Right lobe of liver (tissue), 6 donors: ENCODE measurements around the gene ZDHHC14. TPM values are rescaled to one million over a fixed set of nuclear protein-coding genes. Genes with fewer than 3 reads are reported as not detected.

ENCODE experiments used
- ATAC-seq, 4 donors: fragments of 200-7000 bp; cut with Tn5 transposase; one replicate each; pipeline ENCODE4 v1.9.1; 2020; ENCODE audit warnings: mild to moderate bottlenecking in 4 of 4, moderate library complexity in 4 of 4
- DNase-seq, 3 donors: peaks; one replicate each; pipeline ENCODE4 v3.0.0-alpha.2; 2020
- H3K27ac ChIP-seq, 3 donors: fragments of 200-600 bp; one replicate each; pipeline ENCODE4 v1.8.0; 2022
- H3K27me3 ChIP-seq, 2 donors: fragments of 200-600 bp; one replicate each; pipeline ENCODE4 v1.8.0; 2022
- H3K36me3 ChIP-seq, 4 donors: fragments of 200-600 bp; sonication (generic) in 1 of 4; one replicate each; pipeline versions ENCODE4 v1.5.1 to v1.8.0; 2017 to 2022; ENCODE audit warnings: control low read depth in 1 of 4
- H3K4me1 ChIP-seq, 4 donors: fragments of 200-600 bp; sonication (generic) in 1 of 4; one replicate each; pipeline versions ENCODE4 v1.5.1 to v1.8.0; 2017 to 2022; ENCODE audit warnings: control low read depth in 1 of 4
- H3K4me3 ChIP-seq, 3 donors: fragments of 200-600 bp; one replicate each; pipeline ENCODE4 v1.8.0; 2022
- H3K9me3 ChIP-seq, 4 donors: fragments of 200-600 bp; sonication (generic) in 1 of 4; one replicate each; pipeline versions ENCODE4 v1.5.1 to v1.8.0; 2017 to 2022; ENCODE audit warnings: control low read depth in 1 of 4
- CTCF ChIP-seq, 4 donors: fragments of 200-600 bp in 3 of 4; fragments of 450-650 bp in 1 of 4; IDR thresholded peaks; one replicate each; pipeline versions ENCODE4 v1.5.1 to v1.8.0; 2016 to 2022; ENCODE audit warnings: antibody characterized with exemption in 4 of 4, mild to moderate bottlenecking in 2 of 4
- POLR2A ChIP-seq: fragments of 450-650 bp; IDR thresholded peaks from one replicate; pipeline ENCODE4 v1.6.1; 2017; ENCODE audit warnings: antibody characterized with exemption, mild to moderate bottlenecking
- WGBS: methylation state at CpG from one replicate; pipeline ENCODE4 v1.1.6; 2018; ENCODE audit warnings: low coverage, low lambda C conversion rate; ENCODE audit not compliant: insufficient coverage; ENCODE audit errors: missing lambda C conversion rate; 5-methylcytosine and 5-hydroxymethylcytosine counted together
- intact Hi-C, 2 donors: fragments of 100-400 bp; cut with DNase I; formaldehyde crosslinking; loops; one replicate each; pipeline versions ENCODE4 v1.11.2 to v1.14.1; 2022
- total RNA-seq, 6 experiments: library from RNA; depleted of rRNA in 2 of 6; stranded (reverse); fragments of >200 nt in 2 of 6; fragmentation: NEBNext Ultra II Directional in 3 of 6; extraction: Animal tissue kit (Norgen Biotek cat#: 25700) in 3 of 6; gene quantifications; one replicate each; pipeline versions ENCODE4 v1.1.0 to v1.2.4, GENCODE V29; 2016 to 2023
- donor health status: DM: no; HTN: yes; CAD: no.
- donor health status: DM: no; HTN: no; CAD: no.
- donor health status: DM: no; HTN: no; CAD: no.
- donor health status: DM: no; HTN: yes; CAD: no.
- donor health status: DM: no; HTN: yes; CAD: no.

Gene ZDHHC14
- total RNA-seq, 6 experiments from 2014 or later: 7.3 to 13.0 (median 10.3) TPM

DNA sequence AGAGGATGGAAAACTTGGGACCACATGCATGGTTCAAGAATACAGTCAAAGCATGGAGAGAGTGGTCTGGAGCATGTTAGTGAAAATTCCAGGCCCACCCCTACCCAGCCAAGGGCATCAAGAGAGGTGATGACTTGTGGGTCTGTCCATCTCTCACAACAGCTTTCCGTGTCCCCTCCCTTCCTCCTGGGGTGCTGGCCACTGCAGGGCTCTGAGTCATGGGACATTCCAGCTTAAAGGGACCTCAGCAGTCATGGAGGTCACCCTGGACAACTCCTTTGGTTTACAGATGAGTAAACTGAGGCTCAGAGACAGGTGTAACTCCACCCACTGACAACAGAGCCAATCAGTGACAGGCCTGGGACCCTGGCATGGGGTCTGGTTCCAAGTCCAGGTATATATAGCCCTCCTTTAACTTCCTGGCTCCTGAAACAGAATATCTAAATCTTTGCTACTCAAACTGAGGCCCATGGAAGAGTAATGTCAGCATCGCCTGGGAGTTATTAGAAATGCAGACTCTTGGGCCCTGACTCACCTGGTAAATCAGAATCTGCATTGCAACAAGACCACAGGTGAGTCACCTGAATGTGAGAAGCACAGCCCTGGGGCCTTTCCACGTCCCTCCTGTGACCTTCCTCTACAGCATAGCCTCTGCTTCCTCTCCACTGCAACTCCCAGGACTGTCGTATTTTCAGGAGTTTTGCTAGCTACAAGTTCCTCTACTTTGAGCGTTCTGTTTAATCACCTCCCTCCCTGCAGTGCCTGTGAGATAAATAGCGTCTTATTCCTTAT, 170.2 kb downstream of the ZDHHC14 start:
- DNase-seq: no peak

GRCh38 chr6:157552081-157552747, 171.2 kb downstream of the ZDHHC14 start:
- H3K27ac ChIP-seq: no peak overlapping the region
- H3K4me3 ChIP-seq: no peak overlapping the region
- peaks cover 0 to 11% (median 5%) of the 10 kb centered on the region in 4 donors for H3K4me1 ChIP-seq
- H3K9me3 ChIP-seq: no peaks in the 10 kb centered on the region
- intact Hi-C loops: no loop called here
- no peaks in the 10 kb centered on the region for H3K36me3 ChIP-seq
- ATAC-seq (no peak), DNase-seq (no peak)
- no peak for TF ChIP-seq CTCF (IDR thresholded peaks at IDR 0.05)
- TF ChIP-seq POLR2A: no peak
- 94% methylated on average over 6 of the region's 9 CpGs for WGBS
- H3K27me3 ChIP-seq: no peaks in the 10 kb centered on the region

More for the DNA sequence above, 170.2 kb downstream of the ZDHHC14 start:
- H3K27me3 ChIP-seq: no peaks in the 10 kb centered on the region
- TF ChIP-seq POLR2A (no peak), CTCF (IDR thresholded peaks at IDR 0.05) (no peak)
- H3K4me1 ChIP-seq: peaks cover 0 to 3% (median under 1%) of the 10 kb centered on the region in 4 donors
- H3K36me3 ChIP-seq: no peaks in the 10 kb centered on the region
- intact Hi-C loops: no loop called here
- no peak for ATAC-seq
- no peak overlapping the region for H3K27ac ChIP-seq
- WGBS: 83% methylated on average over 5 of the region's 6 CpGs
- no peaks in the 10 kb centered on the region for H3K9me3 ChIP-seq
- no peak overlapping the region for H3K4me3 ChIP-seq

- 100% methylated on average over 1 of the region's 5 CpGs for WGBS
These were observed 172.0 kb downstream of the ZDHHC14 start for GRCh38 chr6:157552820-157553485.

GRCh38 chr6:157554747-157555146, 173.8 kb downstream of the ZDHHC14 start:
- H3K4me3 ChIP-seq: no peak overlapping the region
- TF ChIP-seq POLR2A (no peak), CTCF (IDR thresholded peaks at IDR 0.05) (no peak)
- no peaks in the 10 kb centered on the region for H3K9me3 ChIP-seq
- no CpG with 5 or more reads among the region's 2 CpGs for WGBS
- intact Hi-C loops: no loop called here
- DNase-seq (no peak), ATAC-seq (no peak)
- peaks cover 0 to 25% (median 12%) of the 10 kb centered on the region in 4 donors for H3K4me1 ChIP-seq
- no peaks in the 10 kb centered on the region for H3K36me3 ChIP-seq
- H3K27ac ChIP-seq: no peak overlapping the region
- H3K27me3 ChIP-seq: no peaks in the 10 kb centered on the region

More at GRCh38 chr6:157552820-157553485, 172.0 kb downstream of the ZDHHC14 start:
- DNase-seq (no peak), ATAC-seq (no peak)
- TF ChIP-seq POLR2A (no peak), CTCF (IDR thresholded peaks at IDR 0.05) (no peak)
- H3K27me3 ChIP-seq: no peaks in the 10 kb centered on the region
- H3K36me3 ChIP-seq: no peaks in the 10 kb centered on the region
- intact Hi-C loops: no loop called here
- no peak overlapping the region for H3K4me3 ChIP-seq
- H3K9me3 ChIP-seq: no peaks in the 10 kb centered on the region
- peaks cover 0 to 19% (median 8%) of the 10 kb centered on the region in 4 donors for H3K4me1 ChIP-seq
- no peak overlapping the region for H3K27ac ChIP-seq
